Glomerular endothelial cell (primary cell): ENCODE measurements around the gene SNORC. TPM values are rescaled to one million over a fixed set of nuclear protein-coding genes. Genes with fewer than 3 reads are reported as not detected.
"Not testable (repeated sequence)": the region's sequence is repeated elsewhere in the genome, so short reads cannot be mapped to it uniquely, and the experiment has no call there.

Experiments
- DNase-seq: peaks from one replicate; pipeline ENCODE4 v3.0.0-alpha.2; 2011; ENCODE audit warnings: low read depth, low spot score; ENCODE audit errors: extremely low read depth
- total RNA-seq: library from RNA; depleted of rRNA; stranded (reverse); fragments of >200 nt; gene quantifications from 2 replicates; pipeline ENCODE4 v1.2.3, GENCODE V29; 2015

Gene SNORC
- total RNA-seq, 1 donor from 2014 or later, result 2.1 TPM

DNA sequence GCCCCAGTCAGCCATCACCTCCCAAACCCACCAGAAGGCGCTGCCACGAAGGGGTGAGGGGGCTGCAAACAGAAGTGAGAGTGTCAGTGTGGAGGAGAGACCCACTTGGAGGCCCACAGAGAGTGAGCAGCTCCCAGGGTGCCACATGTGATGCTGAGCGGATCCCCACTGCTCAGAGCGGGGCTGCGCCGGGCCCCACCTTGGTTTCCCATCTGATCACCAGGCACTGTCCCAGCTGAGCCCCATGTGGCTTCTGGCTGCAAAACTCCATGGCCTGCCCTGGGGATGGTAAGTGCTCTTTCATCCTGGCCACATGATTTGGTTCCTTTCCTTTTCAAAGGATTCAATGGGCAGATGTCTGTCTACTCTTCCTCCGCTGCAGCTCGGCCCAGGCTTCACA lies 23.8 kb downstream of the SNORC start:
- no peak for DNase-seq

DNA sequence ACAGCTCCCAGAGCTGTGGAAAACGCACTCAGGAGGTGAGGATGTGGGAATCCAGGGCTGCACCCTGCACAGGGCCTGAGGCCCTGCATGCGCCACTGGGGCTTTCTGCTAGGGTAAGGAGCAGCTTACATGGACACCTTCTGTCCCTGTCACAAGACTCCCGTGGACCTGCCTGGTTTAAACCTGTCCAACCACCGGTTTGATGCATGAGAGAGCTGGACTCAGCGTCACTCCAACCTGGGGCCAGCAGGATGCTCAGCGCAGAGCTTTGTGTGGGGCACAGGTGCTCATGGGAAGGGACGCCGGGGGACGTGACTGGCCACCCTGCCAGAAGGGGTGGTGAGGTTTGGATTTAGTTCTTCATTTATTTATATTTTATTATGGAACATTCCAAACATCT lies 24.2 kb downstream of the SNORC start:
- no peak for DNase-seq

DNA sequence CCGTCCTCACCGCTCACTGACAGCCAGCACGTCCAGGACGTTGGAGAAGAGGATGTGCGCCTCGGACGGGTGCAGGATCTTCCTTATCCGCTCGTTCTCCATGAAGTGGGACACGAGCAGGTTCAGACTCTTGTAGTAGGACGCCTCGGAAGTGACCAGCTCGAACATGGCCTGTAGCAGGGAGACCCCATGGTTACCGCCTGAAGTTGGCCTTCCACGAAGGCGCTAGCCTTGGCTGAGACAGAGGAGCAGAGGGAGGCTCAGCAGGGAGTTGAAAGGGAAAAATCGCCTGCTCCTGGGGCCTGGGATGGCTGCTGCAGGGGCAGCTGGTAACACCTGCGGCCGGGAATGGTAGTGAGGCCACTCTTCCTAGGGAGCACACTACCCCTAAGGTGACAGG lies 24.7 kb downstream of the SNORC start:
- no peak for DNase-seq

DNA sequence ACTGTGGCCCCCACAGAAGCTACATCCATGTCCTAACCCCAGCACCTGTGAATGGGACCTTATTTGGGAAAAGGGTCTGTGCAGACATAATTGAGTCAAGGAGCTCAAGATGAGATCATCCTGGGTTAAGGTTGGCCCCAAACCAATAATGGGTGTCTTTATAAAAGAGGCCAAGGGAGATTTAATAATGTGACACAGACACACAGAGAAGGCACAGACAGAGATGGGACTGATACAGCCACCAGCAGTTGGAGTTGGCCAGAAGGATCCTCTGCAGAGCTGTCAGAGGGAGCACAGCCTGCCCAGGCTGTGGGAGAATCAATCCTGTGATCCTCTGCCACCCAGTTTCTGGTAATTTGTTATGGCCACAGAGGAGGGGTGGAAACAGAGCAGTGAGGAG lies 26.0 kb downstream of the SNORC start:
- DNase-seq, result no peak

DNA sequence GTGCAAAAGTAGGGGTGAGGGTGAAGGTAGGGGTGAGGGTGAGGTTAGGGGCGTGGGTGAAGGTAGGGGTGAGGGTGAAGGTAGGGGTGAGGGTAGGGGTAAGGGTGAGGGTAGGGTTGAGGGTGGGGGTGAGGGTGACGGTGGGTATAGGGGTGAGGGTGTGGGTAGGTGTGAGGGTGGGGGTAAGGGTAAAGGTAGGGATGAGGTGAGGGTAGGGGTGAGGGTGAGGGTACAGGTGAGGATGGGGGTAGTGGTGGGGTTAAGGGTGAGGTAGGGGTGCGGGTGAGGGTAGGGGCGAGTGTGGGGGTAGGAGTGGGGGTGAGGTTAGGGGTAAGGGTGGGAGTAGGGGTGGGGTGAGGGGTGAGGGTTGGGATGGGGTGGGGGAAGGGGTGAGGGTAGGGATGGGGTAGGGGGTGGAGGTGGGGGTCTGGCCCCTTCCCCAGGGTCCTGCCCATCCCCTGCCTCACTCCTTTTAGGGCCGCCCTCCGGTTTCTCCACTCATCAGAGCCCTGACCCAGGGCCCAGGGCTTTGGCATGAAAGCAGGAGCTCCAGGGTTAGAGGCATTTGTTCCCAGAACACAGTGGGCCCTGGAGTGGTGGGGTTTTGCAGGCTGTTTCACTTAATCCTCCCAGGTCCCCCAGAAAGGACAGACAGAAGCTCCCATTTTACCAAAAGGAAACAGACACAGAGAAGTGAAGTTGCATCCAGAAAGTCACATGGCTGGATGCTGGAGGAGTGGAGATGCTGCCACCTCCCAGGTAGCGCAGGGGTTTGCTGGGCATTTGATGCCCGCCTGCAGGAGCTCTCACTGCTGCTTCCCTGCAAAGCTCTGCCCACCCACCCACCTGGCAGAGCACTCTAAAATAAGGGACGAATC lies 26.9 kb downstream of the SNORC start:
- DNase-seq, result no peak

DNA sequence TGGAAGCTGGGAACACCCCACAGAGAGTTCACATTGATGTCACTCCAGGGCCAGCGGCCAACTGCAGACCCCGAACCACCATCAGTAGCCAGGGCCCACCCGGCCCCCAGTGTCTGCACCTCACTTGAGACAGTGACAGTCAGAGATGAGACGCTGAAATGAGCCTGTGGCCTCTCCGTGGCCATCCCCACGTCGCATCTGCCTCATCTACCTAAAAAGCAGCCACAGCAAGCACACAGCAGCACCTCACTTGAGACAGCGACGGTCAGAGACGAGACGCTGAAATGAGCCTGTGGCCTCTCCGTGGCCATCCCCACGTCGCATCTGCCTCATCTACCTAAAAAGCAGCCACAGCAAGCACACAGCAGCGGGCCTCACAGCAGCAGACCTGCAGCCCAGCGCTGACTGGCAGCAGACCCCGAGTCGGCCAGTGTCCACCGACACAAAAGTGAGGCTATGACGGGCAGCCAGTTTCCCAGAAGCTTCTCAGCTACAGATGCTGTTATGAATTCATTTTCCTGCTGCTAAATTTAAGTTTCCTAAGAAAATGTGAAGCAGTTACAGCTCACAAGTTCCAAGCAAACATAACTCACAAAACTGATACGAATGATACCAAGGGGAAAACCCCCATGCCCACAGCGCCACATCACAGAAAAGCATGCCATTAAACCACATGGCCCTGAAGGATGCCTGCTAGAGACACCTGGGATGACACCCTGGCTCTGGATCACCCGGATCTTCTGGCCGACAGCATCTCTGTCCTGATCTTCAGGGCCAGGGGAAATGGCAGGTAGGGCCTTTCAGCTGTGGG lies 27.7 kb downstream of the SNORC start:
- no peak for DNase-seq

DNA sequence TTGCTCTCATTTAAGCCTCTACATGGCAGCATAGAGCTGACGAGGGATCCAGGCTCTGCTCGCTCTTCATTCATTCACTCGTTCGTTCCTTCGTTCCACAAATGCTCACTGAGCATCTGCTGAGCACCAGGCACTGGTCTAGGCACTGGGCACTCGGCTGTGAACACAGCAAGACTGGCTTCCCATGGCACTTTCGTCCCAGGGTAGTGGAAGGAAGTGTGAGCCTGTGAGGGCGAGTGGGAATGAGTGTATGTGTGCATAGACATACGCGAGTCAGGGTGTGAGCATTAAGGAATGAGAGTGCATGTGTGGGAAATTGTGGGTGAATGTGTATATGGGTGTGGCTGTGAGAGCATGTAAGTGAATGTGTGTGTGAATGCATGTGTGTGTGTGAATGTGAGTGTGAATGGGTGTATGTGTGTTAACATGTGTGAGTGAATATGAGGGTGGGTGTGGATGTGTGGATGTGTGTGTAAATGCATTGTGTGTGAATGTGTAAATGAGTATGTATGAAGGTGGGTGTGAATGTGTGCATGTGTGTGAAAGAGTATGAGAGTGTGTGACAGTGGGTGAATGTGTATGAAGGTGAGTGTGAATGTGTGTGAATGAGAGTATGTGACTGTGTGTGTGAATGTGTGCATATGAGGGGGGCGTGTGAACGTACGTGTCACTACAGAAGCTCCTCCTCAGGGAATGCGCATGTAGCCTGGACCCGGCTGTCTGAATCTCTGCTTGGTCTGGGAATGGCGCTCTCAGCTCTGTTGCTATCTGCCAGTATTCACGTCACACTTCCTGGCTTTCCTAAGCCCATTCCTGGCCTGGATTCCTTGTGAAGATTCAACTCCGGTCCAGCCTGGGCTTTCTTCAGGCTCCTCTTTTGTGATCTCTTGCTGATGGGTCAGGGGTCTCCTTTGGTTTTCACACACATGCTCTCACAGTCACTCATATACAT lies 28.8 kb downstream of the SNORC start:
- peak; percentile 50 for DNase-seq

DNA sequence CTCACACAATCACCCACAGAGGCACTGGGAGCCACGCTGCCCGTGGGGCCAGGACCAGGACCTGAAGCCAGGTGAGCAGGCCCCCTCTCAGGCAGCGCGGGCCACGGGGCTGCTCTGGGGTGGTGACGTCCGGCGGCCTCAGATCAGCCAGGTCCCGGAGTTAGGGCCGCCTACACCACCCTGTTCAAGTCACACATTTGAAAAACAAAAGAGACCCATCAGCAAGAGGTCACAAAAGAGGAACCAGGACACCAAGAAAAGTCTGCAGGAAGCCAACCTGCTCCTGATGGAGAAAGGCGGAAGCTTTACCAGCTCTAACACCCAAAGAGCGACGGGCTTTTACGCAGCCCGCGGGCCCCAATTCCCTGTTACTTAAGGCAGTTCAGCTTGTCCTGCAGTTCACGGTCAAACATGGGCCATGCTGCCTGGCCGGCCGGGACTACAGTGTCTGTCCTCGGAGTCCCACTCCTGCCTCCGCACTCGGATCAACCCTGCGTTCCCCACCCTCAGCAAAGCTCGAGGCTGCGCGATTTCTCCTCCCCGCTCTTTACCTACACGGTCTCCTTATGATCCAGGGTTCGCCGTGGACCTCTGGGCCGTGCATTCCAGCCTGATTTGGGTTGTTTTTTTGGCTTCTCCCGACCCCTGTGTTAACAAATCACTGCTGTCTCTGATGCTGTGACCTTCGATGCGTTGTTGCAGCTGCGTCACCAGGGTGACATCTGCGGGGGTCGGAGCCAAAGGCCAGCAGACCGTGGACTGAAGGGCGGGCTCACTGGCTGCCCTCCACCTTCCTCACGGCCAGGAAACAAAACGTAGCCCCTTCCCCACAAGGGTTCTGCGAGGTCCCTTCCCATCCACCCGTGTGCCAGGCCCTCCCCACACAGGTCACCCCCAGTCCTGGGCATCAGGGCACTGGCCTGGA lies 31.0 kb downstream of the SNORC start:
- DNase-seq, result no peak

DNA sequence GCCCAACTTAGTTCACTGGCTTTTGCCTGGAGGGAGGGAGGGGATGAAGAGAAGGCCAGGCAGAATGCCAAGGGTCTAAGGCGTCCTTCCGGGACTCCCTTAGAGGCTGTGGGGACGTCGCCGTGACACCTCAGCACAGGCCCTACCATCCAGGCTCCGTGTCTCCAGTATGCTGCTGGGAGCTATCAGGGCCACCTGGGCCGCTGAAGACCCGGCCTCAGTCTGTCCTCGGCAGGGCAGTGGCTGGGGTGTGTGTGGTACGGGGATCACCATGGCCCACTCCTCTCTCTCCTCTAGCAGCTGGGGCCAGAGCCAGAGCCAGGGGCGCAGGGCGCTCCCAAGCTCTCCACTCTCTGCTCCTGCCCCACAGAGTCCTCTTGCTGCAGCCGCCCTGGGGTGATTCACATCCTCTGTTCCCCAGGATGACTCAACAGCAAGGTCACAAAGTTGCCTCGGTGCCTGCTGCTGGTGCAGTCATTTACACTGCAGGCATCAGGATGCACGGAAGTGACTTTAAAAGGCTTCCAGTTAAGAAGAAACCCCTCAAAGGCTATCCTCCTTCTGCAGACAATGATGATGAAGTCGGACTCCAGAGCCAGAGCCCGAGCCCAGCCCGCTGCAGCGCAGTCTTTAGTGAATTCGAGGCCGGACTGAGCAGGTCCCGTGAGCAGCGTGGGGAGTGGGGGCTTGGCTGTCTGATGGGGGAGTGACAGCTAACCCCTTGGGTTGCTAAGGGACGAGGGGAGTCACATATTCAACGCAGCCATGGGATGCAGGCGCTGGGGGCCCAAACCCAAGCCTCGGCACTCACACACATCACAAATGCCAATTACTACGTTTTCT lies 31.9 kb downstream of the SNORC start:
- DNase-seq, result peak; percentile 60

DNA sequence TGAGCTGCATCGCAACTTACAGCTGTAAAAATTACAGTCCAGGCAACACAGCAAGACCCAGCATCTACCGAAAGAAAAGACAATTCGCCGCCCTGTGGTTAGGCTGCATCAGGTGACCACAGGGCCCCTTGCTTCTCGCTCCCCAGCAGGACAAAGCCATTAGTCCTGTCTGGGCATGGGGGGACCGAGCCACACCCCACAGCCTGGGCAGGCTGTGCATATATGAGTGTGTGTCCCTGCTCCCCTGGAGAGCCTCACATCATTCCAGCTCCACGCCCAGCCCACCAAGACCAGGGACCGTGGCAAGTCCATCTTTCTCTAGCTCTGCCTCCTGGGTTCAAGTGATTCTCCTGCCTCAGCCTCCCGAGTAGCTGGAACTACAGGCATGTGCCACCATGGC lies 33.9 kb downstream of the SNORC start:
- no peak for DNase-seq

DNA sequence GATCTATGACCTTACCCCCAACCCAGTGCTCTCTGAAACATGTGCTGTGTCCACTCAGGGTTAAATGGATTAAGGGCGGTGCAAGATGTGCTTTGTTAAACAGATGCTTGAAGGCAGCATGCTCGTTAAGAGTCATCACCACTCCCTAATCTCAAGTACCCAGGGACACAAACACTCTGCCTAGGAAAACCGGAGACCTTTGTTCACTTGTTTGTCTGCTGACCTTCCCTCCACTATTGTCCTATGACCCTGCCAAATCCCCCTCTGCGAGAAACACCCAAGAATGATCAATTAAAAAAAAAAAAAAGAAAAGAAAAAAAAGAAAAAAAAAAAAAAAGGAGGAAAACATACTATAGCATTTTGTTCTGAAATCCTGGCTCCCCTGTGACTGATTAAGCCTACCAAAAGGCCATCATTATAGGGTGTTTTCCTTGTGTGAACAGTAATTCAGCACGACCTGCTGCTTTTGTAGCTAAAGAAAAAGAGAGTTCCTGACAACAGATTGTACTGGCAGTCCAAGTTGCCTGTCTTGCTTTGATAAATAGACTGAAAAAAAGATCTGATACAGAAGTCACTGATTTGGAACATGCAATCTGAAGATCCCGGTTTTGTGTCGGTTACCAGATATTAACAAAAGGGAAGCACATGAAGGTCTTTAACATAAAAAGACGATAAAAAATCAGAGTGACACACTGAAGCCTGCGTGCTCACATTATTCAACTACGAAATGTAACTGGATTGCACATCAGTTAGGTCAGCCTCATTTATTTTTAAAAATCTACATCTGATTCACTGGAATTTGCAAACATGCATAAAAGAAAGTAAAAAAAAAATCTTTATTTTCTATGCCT lies 37.0 kb downstream of the SNORC start:
- DNase-seq, result not testable (repeated sequence)

DNA sequence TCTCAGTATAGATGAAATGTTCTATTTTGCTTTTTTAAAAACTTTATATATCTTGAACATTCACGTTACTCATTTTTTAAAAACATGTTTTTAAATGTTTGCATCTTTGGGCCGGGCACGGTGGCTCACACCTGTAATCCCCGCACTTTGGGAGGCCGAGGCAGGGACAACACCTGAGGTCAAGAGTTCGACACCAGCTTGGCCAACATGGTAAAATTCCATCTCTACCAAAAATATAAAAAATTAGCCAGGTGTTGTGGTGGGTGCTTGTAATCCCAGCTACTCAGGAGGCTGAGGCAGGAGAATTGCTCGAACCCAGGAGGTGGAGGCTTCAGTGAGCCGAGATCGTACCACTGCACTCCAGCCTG lies 37.6 kb downstream of the SNORC start:
- DNase-seq, result not testable (repeated sequence)

DNA sequence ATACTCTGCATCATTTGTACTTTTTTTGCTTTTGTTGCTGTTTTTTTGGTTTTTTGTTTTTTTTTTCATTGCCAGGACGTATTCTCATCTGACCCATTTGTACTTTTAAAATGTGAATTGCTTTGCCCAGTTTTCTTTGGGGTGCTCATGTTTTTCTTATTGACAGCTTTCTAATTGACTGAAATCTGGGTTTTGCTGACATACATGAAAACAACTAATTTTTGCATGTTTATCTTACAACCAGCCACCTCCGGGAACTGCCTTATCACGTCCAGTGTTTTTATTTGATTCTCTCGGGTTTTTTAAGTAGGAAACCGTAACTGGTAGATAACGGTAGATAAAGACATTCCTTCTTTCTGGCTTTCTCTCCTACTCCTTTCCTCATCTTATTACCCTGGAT lies 38.6 kb downstream of the SNORC start:
- DNase-seq, result no peak

DNA sequence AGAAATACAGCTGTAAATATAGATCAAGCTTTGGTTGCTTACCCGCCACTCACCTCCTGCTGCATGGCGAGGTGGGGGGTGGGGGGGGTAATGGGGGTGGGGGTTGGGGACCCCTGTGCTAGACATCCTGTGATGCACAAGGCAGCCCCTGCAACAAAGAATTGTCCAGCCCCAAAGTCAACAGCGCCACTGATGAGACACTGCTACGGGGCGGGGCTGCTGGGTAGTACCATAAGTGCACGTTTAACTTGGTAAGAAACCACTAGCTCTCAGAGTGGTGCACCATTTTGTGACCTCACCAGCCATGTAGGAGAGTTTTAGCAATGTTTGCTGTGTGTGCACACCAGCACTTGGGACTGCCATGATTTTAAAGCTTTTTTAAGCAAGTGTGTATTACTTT lies 40.3 kb downstream of the SNORC start:
- DNase-seq, result no peak

DNA sequence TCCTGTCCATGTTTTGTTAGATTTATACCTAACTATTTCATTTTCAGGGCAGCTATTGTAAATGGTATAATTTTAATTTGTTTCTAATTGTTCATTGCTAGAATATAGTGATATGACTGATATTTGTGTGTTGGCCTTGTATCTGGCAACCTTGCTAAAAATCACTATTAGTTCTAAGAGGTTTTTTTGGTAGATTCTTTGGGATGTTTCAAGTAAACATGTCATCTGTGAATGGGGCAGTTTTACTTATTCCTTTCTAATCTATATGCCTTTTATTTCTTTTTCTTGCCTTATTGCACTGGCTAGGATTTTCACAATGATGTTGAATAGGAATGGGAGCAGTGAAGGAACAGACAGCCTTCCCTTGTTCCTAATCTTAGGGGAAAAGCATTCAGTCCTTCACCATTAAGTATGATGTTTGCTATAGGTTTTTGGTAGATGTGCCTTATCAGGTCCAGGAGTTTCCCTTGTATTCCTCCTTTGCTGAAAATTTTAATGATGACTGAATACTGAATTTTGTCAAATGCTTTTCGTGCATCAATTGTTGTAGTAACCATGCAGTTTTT lies 41.7 kb downstream of the SNORC start:
- no peak for DNase-seq

DNA sequence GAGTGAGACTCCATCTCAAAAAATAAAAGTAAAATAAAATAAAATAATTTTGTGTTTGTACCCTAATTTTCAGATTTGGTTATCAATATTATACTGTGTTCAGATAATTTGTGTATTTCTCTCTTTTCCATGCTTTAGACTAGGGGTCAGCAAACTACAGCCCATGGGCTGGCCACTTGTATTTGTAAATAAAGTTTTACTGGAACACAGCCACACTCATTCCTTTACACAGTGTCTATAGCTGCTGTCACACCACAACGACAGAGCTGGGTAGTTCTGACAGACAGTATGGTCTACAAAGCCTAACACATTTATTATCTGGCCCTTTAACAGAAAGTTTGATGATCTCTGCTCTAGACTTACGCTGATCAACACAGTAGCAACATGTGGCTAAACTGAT lies 43.8 kb downstream of the SNORC start:
- no peak for DNase-seq

DNA sequence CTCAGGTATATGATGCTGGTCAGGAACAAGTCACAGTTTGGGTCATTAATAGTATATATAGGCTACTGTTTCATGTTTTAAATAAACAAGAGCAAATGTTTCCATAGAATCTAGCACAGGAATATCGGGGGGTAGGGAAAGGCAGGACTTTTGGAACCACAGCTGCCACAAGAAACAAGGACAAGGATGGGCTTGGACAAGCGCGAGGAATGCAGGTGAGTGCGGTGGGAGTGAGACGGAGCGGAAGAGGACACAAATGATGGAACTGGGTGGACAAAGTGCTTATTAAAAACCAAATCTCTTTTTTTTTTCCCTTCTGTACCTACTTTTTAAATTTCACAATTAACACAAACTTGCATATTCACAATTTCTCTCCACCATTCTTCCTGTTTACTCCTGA lies 49.1 kb downstream of the SNORC start:
- DNase-seq, result no peak

DNA sequence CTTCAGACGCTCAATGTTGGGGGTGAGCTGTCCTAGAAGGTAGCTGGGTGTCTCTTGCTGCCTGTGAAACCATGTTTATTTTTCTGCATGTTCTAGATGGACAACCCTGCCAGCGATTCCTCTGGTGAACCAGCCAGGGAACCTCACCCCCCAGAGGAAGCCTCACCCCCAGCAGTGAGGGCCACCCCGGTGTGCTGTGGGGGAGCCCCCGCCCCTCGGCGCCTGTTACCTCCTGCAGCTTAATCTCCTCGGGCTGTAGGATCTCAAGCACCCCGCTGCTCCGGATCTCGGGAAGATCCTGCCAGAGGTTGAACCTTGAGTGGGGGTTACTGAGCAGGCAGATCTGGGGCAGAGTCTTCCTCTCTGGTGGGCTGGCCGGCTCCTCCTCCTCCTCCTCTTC lies 50.0 kb downstream of the SNORC start:
- DNase-seq, result no peak
